BLaER1 treated with 17β-estradiol and CSF1 and Interleukin-3, amounts not matched to agents 10 nM and 100 nM (cell line): ENCODE data around the gene MIGA2.

ENCODE experiments used
- H3K27ac ChIP-seq, 11 experiments: shearing (Covaris generic); formaldehyde crosslinking; 2 replicates each; pipeline ENCODE4 v1.8.1; 2022
- H3K27me3 ChIP-seq, 11 experiments: shearing (Covaris generic); formaldehyde crosslinking; 2 replicates each; pipeline ENCODE4 v1.8.1; 2022
- H3K36me3 ChIP-seq, 11 experiments: shearing (Covaris generic); formaldehyde crosslinking; 2 replicates each; pipeline ENCODE4 v1.8.1; 2022
- H3K4me1 ChIP-seq, 10 experiments: shearing (Covaris generic); formaldehyde crosslinking; 2 replicates each; pipeline ENCODE4 v1.8.1; 2022
- H3K4me2 ChIP-seq, 11 experiments: shearing (Covaris generic); formaldehyde crosslinking; 2 replicates each; pipeline ENCODE4 v1.8.1; 2022
- H3K4me3 ChIP-seq, 10 experiments: shearing (Covaris generic); formaldehyde crosslinking; 2 replicates each; pipeline ENCODE4 v1.8.1; 2022
- H3K9ac ChIP-seq, 11 experiments: shearing (Covaris generic); formaldehyde crosslinking; 2 replicates each; pipeline ENCODE4 v1.8.1; 2022
- H3K9me3 ChIP-seq, 11 experiments: shearing (Covaris generic); formaldehyde crosslinking; replicated peaks in 1 of 11; 2 replicates each; pipeline ENCODE4 v1.8.1; 2022
- H4K20me1 ChIP-seq, 11 experiments: shearing (Covaris generic); formaldehyde crosslinking; 2 replicates each; pipeline ENCODE4 v1.8.1; 2022
- Cebpa-rat ChIP-seq, 11 experiments: shearing (Covaris generic); IDR thresholded peaks; 2 replicates each; pipeline ENCODE4 v1.8.1; 2022

MIGA2 gene

GRCh38 chr9:129059796-129060785 lies 23.7 kb downstream of the MIGA2 start:
- H3K27ac ChIP-seq: peak overlapping the region in 3 of 11 experiments; percentile 4 to 48 (median 38); a peak in 5 of 22 replicates
- H3K36me3 ChIP-seq: peaks cover 75 to 100% (median 85%) of the 10 kb centered on the region in 11 experiments
- no peak for TF ChIP-seq Cebpa-rat (IDR thresholded peaks at IDR 0.05)
- H3K4me2 ChIP-seq: peak overlapping the region in 5 of 11 experiments; percentile 44 to 75 (median 65); a peak in 7 of 22 replicates
- peaks cover 0 to 32% (median 17%) of the 10 kb centered on the region in 10 experiments; a peak in 14 of 20 replicates for H3K4me1 ChIP-seq
- H4K20me1 ChIP-seq: peaks cover 0 to 10% (median 0%) of the 10 kb centered on the region in 11 experiments; a peak in 4 of 22 replicates
- H3K9ac ChIP-seq: peak overlapping the region in 3 of 11 experiments; percentile 11 to 30 (median 24); a peak in 2 of 22 replicates
- H3K4me3 ChIP-seq: no peak overlapping the region
- H3K9me3 ChIP-seq: no peaks in the 10 kb centered on the region
- no peaks in the 10 kb centered on the region for H3K27me3 ChIP-seq

- H3K4me2 ChIP-seq: no peak overlapping the region
- no peak overlapping the region for H3K4me3 ChIP-seq
- H3K9me3 ChIP-seq: no peaks in the 10 kb centered on the region
- H3K9ac ChIP-seq: no peak overlapping the region
- no peak overlapping the region for H3K27ac ChIP-seq
- TF ChIP-seq Cebpa-rat (IDR thresholded peaks at IDR 0.05): no peak
- peaks cover 0 to 32% (median 17%) of the 10 kb centered on the region in 10 experiments; a peak in 14 of 20 replicates for H3K4me1 ChIP-seq
- H4K20me1 ChIP-seq: peaks cover 0 to 10% (median 0%) of the 10 kb centered on the region in 11 experiments; a peak in 4 of 22 replicates
- peaks cover 80 to 100% (median 90%) of the 10 kb centered on the region in 11 experiments for H3K36me3 ChIP-seq
- H3K27me3 ChIP-seq: no peaks in the 10 kb centered on the region
Observed at GRCh38 chr9:129060991-129061390, 24.6 kb downstream of the MIGA2 start.

DNA sequence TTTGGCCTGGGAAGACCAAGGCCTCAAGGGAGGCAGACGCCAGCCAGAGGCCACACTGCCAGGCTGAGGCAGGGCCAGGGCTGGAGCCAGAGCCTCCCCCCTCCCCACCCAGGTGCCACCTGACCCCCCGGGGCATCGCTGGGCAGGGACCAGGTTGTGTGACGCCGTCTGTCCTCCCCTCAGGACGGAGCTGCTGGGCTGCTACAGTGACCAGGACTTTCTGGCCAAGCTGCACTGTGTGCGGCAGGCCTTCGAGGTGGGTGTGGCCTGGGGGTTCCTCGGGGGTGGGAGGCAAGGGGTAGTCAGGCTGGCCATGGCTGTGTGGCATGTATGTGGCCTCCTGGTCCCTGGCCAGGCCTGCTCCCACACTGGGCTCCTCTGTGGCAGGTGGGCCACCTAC lies 26.6 kb downstream of the MIGA2 start:
- Histone ChIP-seq H3K4me1 (peaks cover 10 to 33% (median 21%) of the 10 kb centered on the region in 10 experiments), H3K36me3 (peaks cover 82 to 93% (median 85%) of the 10 kb centered on the region in 11 experiments)
- no peak for TF ChIP-seq Cebpa-rat (IDR thresholded peaks at IDR 0.05)

GRCh38 chr9:129064499-129064908 lies 28.1 kb downstream of the MIGA2 start:
- no peak overlapping the region for H3K27ac ChIP-seq

More for the DNA sequence above, 26.6 kb downstream of the MIGA2 start:
- no peak overlapping the region for H3K4me3 ChIP-seq
- H3K9me3 ChIP-seq: no peaks in the 10 kb centered on the region
- no peak overlapping the region for H3K4me2 ChIP-seq
- H3K9ac ChIP-seq: no peak overlapping the region
- no peaks in the 10 kb centered on the region for H3K27me3 ChIP-seq
- H4K20me1 ChIP-seq: peaks cover 0 to 10% (median 0%) of the 10 kb centered on the region in 11 experiments; a peak in 4 of 22 replicates
- H3K27ac ChIP-seq: no peak overlapping the region

DNA sequence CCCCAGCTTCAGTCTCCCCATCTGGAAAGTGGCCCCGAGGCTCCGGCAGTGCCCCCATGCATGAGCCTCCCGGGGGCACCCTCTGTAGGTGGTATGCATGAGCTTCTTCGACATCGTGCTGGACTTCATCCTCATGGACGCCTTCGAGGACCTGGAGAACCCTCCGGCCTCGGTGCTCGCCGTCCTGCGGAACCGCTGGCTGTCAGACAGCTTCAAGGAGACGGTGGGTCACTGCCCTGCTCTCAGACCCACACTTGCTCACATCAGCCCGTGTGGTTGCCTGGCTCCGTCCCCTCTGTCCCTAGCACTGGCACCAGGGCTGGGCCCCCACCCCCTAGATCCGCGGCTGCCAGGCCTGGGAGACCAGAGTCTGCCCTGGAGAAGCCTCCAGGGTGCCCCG lies 31.7 kb downstream of the MIGA2 start:
- H3K9ac ChIP-seq: peak overlapping the region; percentile 67 to 87 (median 81); a peak in 20 of 22 replicates
- peaks cover 42 to 54% (median 52%) of the 10 kb centered on the region in 10 experiments for H3K4me1 ChIP-seq
- peak overlapping the region in 1 of 10 experiments; percentile 45; a peak in 1 of 20 replicates for H3K4me3 ChIP-seq
- no peaks in the 10 kb centered on the region for H3K9me3 ChIP-seq
- no peak for TF ChIP-seq Cebpa-rat (IDR thresholded peaks at IDR 0.05)
- no peaks in the 10 kb centered on the region for H4K20me1 ChIP-seq
- H3K27me3 ChIP-seq: no peaks in the 10 kb centered on the region
- peak overlapping the region; percentile 73 to 98 (median 92); a peak in 21 of 22 replicates for H3K27ac ChIP-seq
- peak overlapping the region; percentile 82 to 99 (median 97) for H3K4me2 ChIP-seq
- H3K36me3 ChIP-seq: peaks cover 35 to 60% (median 41%) of the 10 kb centered on the region in 11 experiments

More at GRCh38 chr9:129064499-129064908, 28.1 kb downstream of the MIGA2 start:
- H4K20me1 ChIP-seq: peaks cover 0 to 6% (median 0%) of the 10 kb centered on the region in 11 experiments; a peak in 3 of 22 replicates
- peaks cover 69 to 83% (median 77%) of the 10 kb centered on the region in 11 experiments for H3K36me3 ChIP-seq
- no peak overlapping the region for H3K4me2 ChIP-seq
- peaks cover 22 to 33% (median 25%) of the 10 kb centered on the region in 10 experiments for H3K4me1 ChIP-seq
- no peaks in the 10 kb centered on the region for H3K27me3 ChIP-seq
- TF ChIP-seq Cebpa-rat (IDR thresholded peaks at IDR 0.05): no peak
- H3K9me3 ChIP-seq: no peaks in the 10 kb centered on the region
- H3K4me3 ChIP-seq: no peak overlapping the region
- no peak overlapping the region; a peak in 1 of 22 replicates for H3K9ac ChIP-seq

DNA sequence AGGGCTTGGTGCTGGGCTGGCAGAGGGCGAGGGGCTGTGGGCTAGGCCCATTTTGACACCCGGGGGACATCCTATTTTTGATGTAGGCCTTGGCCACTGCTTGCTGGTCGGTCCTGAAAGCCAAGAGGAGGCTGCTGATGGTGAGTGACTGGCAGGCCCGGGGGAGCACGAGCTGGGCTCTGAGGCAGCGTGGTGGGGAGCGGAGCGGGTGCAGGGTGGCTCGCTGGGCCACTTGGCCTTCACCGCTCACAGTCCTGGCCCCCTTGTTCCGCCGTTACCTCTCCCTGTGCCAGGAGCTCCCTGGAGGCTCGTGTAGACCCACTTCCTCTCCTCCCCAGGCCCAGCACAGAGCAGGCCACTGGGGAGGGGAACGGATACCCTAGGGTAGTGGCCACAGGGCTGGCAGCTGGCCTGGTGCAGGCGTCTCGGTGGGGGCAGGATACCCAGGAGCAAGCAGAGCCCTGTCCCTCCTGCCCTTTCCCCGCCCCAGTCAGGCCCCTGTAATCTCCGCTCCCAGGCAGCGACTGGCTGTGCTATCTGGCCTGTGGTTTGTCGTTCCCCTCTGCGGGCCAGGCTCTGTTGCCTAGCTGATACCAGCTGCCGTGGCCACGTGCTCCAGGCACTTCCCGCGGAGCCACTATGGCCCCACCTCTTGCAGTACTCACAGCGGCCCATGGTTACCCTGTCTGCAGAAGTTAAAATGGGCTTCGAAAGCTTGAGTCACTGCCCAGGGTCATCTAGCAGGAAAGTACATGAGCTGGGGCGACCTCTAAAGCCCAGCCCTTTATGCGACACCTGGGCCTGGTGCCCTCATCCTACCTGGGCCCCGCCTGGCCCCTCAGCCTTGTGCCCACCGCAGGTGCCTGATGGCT lies 32.8 kb downstream of the MIGA2 start:
- Histone ChIP-seq H3K36me3 (peaks cover 26 to 48% (median 32%) of the 10 kb centered on the region in 11 experiments), H3K27ac (peak overlapping the region; percentile 73 to 98 (median 92)), H3K9me3 (no peaks in the 10 kb centered on the region), H3K4me2 (peak overlapping the region; percentile 82 to 99 (median 97)), H3K9ac (peak overlapping the region; percentile 67 to 87 (median 81); a peak in 21 of 22 replicates), H3K4me3 (peak overlapping the region in 9 of 10 experiments; percentile 17 to 53 (median 47); a peak in 16 of 20 replicates), H3K27me3 (no peaks in the 10 kb centered on the region), H3K4me1 (peaks cover 42 to 54% (median 52%) of the 10 kb centered on the region in 10 experiments), H4K20me1 (no peaks in the 10 kb centered on the region)
- TF ChIP-seq Cebpa-rat (IDR thresholded peaks at IDR 0.05): no peak

- peak overlapping the region in 10 of 11 experiments; percentile 73 to 98 (median 92); a peak in 21 of 22 replicates for H3K27ac ChIP-seq
- no peak for TF ChIP-seq Cebpa-rat (IDR thresholded peaks at IDR 0.05)
- peaks cover 19 to 40% (median 25%) of the 10 kb centered on the region in 11 experiments for H3K36me3 ChIP-seq
- H3K9ac ChIP-seq: peak overlapping the region; percentile 27 to 87 (median 81); a peak in 21 of 22 replicates
- peak overlapping the region in 7 of 10 experiments; percentile 43 to 53 (median 49); a peak in 14 of 20 replicates for H3K4me3 ChIP-seq
- H4K20me1 ChIP-seq: no peaks in the 10 kb centered on the region
- H3K4me2 ChIP-seq: peak overlapping the region; percentile 82 to 99 (median 97)
- no peaks in the 10 kb centered on the region for H3K27me3 ChIP-seq
- no peaks in the 10 kb centered on the region for H3K9me3 ChIP-seq
- H3K4me1 ChIP-seq: peaks cover 42 to 54% (median 52%) of the 10 kb centered on the region in 10 experiments
Observed at GRCh38 chr9:129069862-129070641, 33.6 kb downstream of the MIGA2 start.
